NCI-H2081 treated with DMSO at 0.1 percent for 48 hours (cell line): Measurements from ENCODE around the gene SSH2.
"Not testable (repeated sequence)": the region's sequence is repeated elsewhere in the genome, so short reads cannot be mapped to it uniquely, and the experiment has no call there.

ENCODE experiments used
- DNase-seq: peaks from one replicate; lab custom pipeline; 2025; lab: John Stamatoyannopoulos, UW

SSH2 gene

DNA sequence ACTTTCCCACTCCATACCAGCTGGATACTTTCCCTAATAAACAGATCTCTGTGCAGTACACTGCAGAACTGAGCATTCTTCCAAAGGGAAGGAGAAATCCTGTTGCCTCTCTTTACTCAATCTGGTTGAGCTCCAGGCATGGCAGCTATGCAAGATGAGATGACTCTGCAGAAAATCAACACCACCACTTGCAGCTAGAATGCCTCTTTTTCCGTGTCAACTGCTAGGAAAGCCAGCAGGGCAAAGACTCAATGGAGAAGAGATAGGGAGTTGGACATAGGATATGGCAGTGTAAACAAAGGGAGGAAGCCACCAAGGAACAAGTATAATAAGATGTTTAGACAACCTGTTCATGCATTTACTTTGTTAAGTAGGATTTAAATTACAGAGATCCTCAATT lies 266.9 kb downstream of the SSH2 start:
- DNase-seq = no peak

DNA sequence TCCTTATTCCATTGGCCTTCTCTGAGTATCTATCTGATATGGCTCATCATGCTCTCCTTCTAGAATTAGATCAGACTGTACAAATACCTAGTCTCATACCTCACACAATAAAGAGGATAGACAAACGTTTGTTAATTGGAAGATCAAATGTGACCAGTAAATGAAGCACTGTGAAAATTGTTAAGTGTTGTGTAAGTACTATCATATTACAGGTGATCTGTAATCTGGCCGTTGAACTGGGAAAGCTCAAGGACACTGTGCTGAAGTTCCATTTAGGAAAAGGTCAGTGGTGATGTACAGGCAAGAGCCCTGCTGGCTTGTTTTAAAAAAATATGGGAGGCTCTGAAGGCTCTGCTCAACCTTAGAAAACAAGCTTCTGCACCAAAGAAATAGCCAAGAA lies 268.8 kb downstream of the SSH2 start:
- DNase-seq = no peak

DNA sequence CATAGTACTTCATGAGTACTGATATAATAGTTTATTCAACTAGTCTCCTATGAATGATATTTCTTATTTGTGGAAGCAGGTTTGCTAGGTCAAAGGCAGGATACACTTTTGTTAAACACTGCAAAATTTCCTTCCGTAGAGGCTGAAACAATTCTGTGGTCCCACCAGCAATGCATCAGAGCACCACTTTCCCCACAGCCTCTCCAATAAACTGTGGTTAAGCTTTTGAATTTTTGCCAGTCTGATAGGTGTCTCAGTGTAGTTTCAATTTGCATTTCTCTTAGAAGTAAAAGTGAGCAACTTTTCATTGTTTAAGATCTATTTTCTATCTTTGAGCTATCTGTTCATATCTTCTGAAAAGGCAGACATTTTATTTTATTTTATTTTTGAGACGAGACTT lies 270.9 kb downstream of the SSH2 start:
- no peak for DNase-seq

DNA sequence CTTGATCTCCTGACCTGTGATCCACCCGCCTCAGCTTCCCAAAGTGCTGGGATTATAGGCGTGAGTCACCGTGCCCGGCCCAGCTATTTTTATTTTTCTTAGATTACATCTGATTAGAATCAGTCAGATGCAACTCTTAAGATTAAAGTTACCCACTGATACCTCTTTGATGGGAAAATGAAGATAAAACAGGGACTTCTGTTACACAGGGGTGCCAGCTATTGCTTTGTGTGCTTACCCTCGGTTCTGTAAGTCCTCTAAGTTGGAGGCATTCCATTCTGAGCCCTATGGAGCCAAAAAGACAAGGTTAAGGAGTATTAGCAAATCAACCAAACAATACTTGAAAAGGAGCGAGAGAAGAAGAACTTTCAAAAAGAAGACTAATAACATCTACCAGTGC lies 274.7 kb downstream of the SSH2 start:
- DNase-seq = no peak

DNA sequence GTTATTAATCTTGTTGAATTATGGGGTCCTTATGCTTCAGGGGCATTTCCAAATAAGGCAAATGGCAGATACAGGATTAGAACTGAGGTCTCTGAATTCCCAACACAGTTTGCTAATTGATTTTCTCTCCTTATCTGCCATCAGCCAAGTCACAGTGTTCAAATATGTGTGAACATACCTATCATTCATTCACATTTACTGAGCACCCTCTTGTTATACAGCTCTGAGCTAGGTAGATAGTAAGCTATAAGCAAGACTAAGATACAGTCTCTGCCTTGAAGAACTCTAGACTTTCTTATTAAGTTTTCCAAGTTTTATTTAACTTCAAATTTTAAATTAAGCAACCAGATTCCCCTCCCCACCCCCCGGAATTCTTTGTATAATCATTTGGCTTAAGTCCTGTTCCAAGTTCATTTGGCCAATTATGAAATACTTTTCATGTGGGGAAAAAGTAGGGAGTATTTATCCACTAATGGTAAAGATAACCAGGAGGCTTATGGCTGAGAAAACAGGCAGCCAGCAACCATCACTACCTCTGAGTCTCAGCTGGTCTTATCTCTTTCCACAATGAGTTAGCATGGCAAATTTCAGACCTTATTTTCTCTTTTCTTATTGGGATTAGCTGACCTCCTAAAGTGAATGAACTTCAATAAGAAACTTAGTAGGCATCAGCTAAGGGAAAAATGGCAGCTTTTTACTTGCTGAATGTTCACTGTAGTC lies 275.9 kb downstream of the SSH2 start:
- no peak for DNase-seq

DNA sequence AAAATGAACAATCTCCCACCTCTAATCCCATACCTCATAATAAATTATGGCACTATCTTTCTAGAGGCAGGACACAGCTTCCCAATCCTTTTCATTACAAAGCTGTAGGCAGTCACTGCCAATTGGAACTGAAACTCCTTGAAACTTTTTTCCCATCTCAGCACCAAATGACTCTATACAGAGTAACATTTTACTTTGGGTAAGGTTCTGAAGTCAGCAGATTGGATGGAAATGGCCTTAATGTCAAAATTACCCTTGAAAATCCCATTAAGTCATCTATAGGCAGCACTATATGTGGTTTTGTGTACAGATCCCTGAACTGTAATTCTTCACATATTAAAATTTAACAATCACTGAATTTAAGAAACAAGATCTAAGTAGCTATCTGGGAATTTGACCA lies 277.1 kb downstream of the SSH2 start:
- no peak for DNase-seq

DNA sequence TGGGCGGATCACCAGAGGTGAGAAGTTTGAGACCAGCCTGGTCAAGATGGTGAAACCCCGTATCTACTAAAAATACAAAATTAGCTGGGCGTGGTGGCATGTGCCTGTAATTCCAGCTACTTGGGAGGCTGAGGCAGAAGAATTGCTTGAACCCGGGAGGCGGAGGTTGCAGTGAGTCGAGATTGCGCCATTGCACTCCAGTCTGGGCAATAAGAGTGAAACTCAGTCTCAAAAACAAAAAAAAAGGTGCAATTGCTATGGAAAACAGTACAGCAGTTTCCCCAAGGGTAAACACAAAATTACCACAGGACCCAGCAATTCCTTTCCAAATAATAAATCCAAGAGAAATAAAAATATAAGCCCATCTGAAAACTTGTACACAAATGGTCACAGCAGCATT lies 278.1 kb downstream of the SSH2 start:
- not testable (repeated sequence) for DNase-seq

DNA sequence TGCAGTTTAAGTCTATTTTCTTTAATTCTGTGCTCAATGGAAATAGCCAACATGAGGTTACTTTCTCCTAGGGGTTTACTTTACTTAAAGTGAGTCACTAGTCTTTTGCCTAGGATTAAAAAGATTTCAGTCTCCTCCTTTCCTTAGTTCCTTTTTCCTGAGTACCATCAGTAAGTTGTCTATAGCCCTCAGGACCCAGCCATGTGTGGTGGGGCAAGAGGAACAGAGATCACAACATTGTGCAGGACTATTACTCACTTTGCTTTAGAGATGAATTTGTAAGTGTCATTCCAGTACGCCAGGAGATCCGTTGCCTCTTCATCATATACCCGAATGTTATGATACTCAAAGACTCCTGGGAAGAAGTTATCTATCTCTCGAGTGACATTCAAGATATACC lies 279.6 kb downstream of the SSH2 start:
- DNase-seq = no peak

DNA sequence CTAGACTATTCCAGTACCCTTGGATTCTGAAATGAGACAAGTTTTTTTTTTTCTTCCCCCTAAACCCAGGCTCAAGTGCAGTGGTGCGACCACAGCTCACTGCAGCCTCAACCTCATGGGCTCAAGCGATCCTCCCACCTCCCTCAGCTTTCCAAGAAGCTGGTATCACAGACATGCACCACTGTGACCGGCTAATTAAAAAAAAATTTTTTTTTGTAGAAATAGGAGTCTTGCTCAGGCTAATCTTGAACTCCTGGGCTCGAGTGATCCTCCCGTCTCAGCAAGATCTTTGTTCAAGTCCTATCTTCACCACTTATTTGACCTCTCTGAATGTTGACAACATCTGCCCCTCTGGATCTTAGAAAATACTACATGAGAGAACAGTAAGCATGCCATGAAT lies 280.7 kb downstream of the SSH2 start:
- no peak for DNase-seq

DNA sequence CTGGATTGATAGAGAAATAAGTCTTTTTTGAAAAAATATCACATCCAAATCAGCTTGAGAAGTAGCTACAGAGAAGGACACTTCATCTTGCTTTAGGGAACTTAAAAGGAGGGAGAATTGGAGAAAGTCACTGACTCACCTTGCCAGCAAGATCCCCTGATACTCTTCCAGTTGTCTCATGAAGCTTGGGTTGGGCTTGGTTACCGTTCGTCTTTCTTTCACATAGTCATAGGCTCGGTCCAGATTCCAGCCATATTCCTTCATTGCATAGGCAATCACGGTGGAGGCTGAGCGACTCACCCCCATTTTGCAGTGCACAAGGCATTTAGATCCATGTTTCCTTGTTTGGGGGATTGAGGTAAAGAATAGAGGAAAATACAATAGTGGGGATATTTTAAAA lies 282.0 kb downstream of the SSH2 start:
- DNase-seq = no peak

DNA sequence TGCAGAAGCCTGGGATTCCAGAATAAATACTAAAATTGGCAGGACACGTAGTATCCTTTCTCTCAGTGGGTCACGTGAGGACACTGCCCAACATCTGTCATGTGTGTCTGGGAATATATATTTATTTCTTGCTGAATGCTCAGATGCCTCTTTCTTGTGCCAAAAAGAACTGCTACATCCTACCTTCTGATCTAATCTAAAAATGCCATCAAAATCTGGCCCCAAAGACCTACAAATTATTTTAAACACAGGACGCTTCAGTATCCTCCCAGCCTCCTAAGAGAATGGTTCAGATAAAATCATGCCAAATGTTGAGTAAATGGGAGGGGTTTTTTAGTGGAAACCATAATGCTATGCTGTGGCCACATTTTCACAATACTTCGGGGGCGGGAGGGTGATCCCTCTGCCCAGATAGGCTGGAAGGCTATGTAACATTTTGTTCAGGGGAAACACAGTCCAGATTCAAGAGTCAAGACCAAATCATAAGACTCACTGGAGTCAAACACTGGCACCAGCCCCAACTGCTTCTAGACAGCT lies 284.4 kb downstream of the SSH2 start:
- DNase-seq = no peak

DNA sequence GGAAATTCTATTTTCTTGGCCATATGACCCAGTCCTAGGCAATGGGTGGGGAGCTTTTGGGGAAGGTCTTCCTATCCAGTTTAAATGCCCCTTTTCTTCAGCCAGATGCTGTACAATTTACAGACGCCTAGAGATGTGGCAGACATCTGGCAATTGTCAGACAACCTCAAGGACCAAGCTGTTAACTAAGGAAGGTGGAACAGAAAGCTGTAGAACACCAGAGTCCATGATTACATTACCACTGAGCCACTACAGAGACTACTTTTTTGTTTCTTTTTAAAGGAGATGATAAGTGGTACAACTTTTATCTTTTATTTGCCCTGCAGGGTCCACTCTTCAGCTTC lies 286.2 kb downstream of the SSH2 start:
- no peak for DNase-seq

DNA sequence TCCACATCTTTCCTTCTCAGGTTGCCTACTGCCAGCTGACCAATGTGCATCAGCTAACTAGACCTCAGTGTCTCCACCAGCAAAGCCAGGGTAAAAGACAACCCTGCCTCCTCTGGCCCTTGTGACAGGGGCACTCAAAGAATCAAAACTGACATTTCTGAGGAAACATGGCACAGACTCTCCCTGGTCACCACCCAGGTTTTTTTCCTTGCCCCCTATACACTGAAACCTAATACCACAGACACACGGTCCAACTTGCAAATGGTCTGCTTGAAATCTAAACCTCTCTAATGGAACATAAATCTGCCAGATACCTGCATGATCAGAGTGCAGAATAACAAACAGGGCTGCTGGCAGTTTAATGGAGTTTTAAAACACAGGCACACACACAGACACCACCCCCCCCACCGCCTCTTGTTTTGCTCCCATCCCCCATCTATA lies 287.8 kb downstream of the SSH2 start:
- DNase-seq = peak; percentile 3

DNA sequence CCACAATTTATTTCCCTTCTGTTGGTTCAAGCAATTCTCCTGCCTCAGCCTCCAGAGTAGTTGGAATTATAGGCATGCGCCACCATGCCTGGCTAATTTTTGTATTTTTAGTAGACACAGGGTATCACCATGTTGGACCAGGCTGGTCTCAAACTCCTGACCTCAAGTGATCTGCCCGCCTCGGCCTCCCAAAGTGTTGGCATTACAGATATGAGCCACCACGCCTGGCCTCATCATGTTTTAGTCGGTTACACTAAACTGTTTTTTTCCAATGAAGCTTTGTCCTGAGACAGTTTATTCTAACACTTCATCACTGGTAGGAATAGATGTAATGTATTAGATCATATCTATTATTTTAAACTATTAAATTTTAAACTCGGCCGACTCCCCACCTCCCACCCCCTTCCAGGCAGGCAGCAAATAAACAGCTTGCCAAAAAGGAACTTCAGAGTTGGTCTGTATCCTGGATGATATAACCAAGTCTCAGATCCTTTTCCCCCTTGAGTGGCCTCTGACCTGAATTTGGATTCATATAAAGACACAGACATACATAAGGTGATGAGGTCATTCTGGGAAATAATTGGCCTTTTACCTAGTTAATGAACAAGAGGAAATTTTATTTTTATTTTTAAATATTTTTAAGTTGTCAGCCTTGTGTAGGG lies 288.9 kb downstream of the SSH2 start:
- DNase-seq = no peak

DNA sequence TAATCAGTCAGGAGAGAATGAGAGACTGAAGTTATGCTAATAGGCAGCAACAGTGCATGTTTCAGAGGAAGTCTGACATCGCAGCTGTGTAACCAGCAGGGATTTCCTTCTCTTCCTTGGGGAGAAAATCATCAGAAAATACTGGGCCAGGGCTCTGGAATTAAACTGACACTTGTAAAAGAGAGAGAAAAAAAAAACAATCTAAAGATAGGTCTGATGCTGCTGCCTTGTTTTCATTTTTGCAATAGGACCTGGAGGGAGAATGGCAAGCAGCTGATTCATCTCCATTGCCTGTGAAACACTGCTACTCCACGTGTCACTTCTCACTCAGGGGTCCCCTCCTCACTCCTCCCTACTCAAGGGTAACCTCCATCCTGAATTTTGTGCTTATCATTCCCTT lies 289.6 kb downstream of the SSH2 start:
- DNase-seq = no peak

DNA sequence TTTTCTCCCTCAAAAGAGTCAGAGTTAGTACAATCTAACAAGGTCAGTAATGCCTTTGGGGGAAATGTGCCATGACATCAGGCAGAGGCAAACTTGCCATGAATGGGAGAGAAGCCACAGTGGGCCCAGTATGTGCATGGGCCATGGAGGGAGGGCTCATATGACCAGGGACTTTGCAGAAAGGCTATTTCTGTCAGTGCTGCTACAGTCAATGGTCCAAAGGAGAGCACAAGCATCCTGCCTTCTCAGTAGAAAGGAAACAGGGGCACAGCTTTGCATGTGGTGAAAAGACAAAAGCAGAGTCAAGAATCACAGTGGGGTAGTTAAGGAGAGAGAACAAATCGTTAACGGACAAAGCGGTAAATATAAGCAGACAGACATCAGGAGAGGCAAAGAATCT lies 296.1 kb downstream of the SSH2 start:
- DNase-seq = no peak

DNA sequence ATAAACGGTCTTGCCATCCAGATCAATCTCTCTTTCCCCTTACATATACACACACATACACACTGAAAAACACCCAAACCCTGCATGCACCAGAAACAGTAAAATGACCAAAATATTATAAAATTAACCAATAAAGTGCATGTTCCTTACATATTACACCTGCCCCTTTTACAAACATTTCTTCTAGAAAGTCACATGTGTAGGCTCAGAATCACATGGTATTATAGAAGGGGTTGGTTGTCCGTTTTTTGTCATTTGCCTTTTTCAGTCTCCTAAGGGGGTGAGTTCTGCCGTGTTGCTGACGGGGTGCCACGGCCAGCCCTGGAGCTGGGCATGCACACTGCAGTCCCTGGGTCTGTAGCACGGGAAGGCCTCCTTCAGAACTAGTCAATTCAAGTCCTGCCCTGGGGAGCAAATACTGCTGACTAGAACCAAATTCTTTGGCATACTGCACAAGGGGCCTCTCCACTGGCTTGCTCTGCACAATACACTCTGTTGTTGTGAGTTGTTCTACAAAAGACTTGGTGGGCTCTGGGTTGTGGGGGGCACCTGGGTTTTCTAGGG lies 299.3 kb downstream of the SSH2 start:
- no peak for DNase-seq

DNA sequence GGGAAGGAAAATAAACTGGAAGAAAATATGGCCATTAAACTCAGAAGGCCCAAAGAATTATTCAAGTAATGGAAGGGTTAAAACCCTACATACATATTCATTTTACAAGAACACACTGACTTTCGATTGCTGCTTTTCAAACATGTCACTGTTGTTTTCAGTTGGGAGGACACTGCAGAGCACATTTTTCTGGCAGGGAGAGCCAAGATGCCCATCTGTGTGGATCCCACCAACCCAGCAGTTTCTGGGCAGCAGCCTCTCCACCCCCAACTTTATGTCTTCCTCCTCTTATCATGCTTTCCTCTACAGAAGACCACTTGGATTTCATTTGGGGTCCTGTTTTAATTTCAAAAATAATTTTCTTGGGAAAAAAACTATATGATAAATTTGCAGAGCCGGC lies 300.2 kb downstream of the SSH2 start:
- no peak for DNase-seq

DNA sequence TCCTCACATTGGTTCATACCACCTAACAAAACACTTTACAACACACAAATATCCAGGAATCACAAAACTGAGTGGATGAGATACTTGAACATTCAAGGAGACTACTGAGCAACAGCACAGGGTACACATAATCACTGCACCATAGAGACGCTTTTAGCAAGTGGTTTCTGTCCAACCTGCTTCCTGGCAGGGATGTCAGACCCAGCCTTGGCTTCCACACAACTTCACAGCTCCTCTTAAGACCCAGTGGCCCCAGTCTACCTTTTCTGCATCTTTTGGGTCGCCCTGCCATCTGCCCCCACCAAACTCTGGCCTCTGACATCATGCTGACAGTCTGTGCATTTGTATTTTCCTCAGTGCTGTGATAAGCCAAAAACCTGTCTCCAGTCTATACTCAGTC lies 301.4 kb downstream of the SSH2 start:
- no peak for DNase-seq

DNA sequence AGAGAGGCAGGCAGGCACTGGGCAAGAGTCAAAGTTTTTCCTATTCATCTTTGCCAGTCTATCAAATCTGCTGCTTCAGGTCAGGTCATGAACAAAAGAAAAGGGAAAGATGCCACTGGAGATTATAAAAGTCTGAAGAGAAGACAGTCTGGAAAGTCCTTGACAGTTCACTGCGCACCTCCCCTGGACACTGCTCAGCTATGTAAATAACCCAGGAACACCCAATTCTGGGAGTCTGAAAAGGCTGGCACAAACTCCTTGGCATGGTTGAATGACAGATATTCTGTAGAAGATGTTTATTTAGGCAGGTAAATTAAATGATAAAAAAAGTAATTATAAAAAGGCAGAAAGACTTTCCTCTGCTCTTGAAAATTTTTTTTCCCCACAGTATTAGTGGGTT lies 302.1 kb downstream of the SSH2 start:
- no peak for DNase-seq

DNA sequence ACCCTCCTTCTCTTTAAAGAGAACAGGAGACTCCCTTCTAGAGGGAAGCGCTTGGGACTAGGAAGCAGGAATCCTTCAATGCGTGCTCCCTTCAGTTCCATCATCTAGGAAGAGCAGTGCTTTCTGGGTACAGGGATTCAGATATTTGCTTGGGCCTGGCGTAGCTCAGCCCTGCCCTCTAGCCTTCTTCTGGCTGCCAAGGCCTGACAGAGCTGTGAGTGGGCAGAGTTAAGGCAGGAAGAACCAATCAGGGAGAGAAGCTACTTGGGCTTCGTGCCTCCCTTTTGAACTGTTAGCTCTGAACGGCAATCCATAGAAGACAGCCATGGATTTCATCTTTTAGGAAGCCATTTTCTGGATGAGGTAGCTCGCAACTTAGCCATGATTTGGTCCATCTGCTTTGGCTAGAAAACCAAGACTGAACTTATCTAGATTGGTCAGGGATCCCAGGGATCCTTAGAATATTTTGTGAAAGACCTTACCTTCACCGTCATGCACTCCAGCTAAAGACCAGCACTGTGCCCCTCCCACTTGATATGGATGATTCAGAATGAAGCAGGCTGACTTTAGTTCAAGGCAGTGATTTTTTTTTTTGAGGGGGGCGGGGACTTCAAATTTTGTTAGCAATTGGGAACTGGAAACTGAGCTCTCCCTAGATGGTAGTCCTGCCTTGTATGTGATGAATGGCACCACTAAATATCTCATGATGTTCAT lies 304.8 kb downstream of the SSH2 start:
- no peak for DNase-seq

DNA sequence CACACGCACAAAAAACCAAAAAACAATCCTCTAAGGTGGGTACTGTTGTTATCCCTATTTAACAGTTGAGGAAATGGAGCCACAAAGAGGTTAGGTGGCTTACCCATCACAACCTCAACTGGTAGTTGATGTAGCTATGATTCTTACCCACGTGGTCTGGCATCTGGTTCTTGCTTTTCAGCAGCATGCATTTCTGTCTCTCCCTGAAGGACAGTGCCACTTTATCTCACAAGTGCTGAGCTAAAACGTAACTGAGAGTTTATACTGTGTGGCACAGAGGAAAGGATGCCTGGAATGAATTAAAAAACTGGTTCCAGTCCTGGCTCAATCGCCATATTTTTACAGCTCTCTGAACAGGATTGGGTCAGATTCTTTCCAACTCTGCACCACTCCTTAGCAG lies 305.4 kb downstream of the SSH2 start:
- no peak for DNase-seq

DNA sequence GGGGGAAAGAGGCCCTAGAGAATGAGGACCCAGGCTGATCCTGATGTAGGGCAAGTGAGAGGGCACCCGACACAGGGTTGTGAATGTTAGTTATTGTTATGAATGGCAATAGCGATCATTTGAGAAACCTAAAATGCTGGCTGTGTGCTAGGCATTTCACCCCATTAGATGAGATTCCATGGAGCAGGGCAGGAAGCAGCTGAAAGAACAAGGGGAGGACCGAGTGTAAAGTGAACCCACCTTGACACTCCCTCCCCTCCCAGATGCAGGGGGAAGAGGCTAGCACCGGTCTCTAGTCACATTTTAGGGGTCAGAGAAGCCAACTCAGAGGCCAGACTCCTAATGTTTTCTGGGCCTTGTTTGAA lies 306.8 kb downstream of the SSH2 start:
- no peak for DNase-seq
